H7 (cell line): ENCODE measurements around the gene UBXN1. TPM values are rescaled to one million over a fixed set of nuclear protein-coding genes. Genes with fewer than 3 reads are reported as not detected.
A peak's percentile ranks its signal among the peaks of the same experiment; 100 is the strongest.
"Not testable (repeated sequence)": the region's sequence is repeated elsewhere in the genome, so short reads cannot be mapped to it uniquely, and the experiment has no call there.

Experiments used
- DNase-seq: peaks from one replicate; pipeline ENCODE4 v3.0.0; 2012
- H3K27me3 ChIP-seq: 2 replicates; pipeline ENCODE4 v1.6.0; 2011; ENCODE audit warnings: mild to moderate bottlenecking, low read length; ENCODE audit not compliant: control insufficient read depth, insufficient read depth
- H3K36me3 ChIP-seq: replicated peaks from 2 replicates; pipeline ENCODE4 v1.5.1; 2011; ENCODE audit warnings: low read length; ENCODE audit not compliant: control insufficient read depth, insufficient read depth
- H3K4me3 ChIP-seq: 2 replicates; pipeline ENCODE4 v1.5.1; 2011; ENCODE audit warnings: low read depth, mild to moderate bottlenecking, control low read depth, low read length, moderate library complexity; ENCODE audit not compliant: insufficient read depth
- total RNA-seq: library from RNA; depleted of rRNA; stranded (reverse); fragments of >200 nt; shearing (Covaris generic); gene quantifications from 2 replicates; pipeline ENCODE4 v1.2.3, GENCODE V29; 2014

The UBXN1 gene
- total RNA-seq, 1 experiment from 2014 or later, result 79.2 TPM

GRCh38 chr11:62671608-62672389 lies 7.1 kb downstream of the UBXN1 start, which contains the start of the genes LBHD1 and UQCC3:
TSS of gene LBHD1 (minus strand) at chr11:62672267. CDS start at chr11:62670031, 2,236 bp downstream.
TSS of gene UQCC3 (plus strand) at chr11:62671673. CDS start at chr11:62671746, 73 bp downstream.
- DNase-seq, result peak; percentile 93
- Histone ChIP-seq H3K4me3 (peak within 1 kb of the TSS; percentile 92), H3K36me3 (peaks cover 15% of the 10 kb centered on the region), H3K27me3 (no peaks in the 10 kb centered on the region)

- Histone ChIP-seq H3K36me3 (peaks cover 16% of the 10 kb centered on the region), H3K27me3 (no peaks in the 10 kb centered on the region), H3K4me3 (peak overlapping the region; percentile 92)
- DNase-seq, result no peak
These were observed 7.7 kb downstream of the UBXN1 start for GRCh38 chr11:62671236-62671607.

GRCh38 chr11:62669420-62670161 lies 9.3 kb downstream of the UBXN1 start:
- DNase-seq, result peak; percentile 59
- Histone ChIP-seq H3K4me3 (no peak overlapping the region), H3K27me3 (no peaks in the 10 kb centered on the region), H3K36me3 (peaks cover 17% of the 10 kb centered on the region)

GRCh38 chr11:62667460-62667859 lies 11.4 kb downstream of the UBXN1 start:
- Histone ChIP-seq H3K27me3 (no peaks in the 10 kb centered on the region), H3K36me3 (peaks cover 20% of the 10 kb centered on the region), H3K4me3 (no peak overlapping the region; the same call in 1 of the 2 replicates)
- no peak for DNase-seq

GRCh38 chr11:62666259-62666926 lies 12.5 kb downstream of the UBXN1 start:
- H3K36me3 ChIP-seq, result peaks cover 20% of the 10 kb centered on the region
- peak; percentile 46 for DNase-seq
- no peaks in the 10 kb centered on the region for H3K27me3 ChIP-seq
- H3K4me3 ChIP-seq, result peak overlapping the region; percentile 79

GRCh38 chr11:62665599-62666258 lies 13.1 kb downstream of the UBXN1 start:
- peak; percentile 59 for DNase-seq
- H3K27me3 ChIP-seq, result no peaks in the 10 kb centered on the region
- H3K36me3 ChIP-seq, result peaks cover 20% of the 10 kb centered on the region
- peak overlapping the region; percentile 79 for H3K4me3 ChIP-seq

GRCh38 chr11:62665075-62665598 lies 13.7 kb downstream of the UBXN1 start, which contains the start of the genes C11orf98 and CSKMT:
TSS of gene C11orf98 (minus strand) at chr11:62665210. CDS start at chr11:62665169, 41 bp downstream.
TSS of gene CSKMT (plus strand) at chr11:62665312. CDS start at chr11:62665880, 568 bp downstream.
- DNase-seq, result peak; percentile 99
- H3K4me3 ChIP-seq, result peak within 1 kb of the TSS; percentile 79
- H3K27me3 ChIP-seq, result no peaks in the 10 kb centered on the region
- H3K36me3 ChIP-seq, result peaks cover 20% of the 10 kb centered on the region

- H3K4me3 ChIP-seq, result peak overlapping the region; percentile 79
- DNase-seq, result peak; percentile 88
- no peaks in the 10 kb centered on the region for H3K27me3 ChIP-seq
- H3K36me3 ChIP-seq, result peaks cover 20% of the 10 kb centered on the region
These were observed 14.3 kb downstream of the UBXN1 start for GRCh38 chr11:62664405-62665074.

GRCh38 chr11:62656796-62657429 lies 22.0 kb downstream of the UBXN1 start:
- DNase-seq, result no peak
- H3K4me3 ChIP-seq, result no peak overlapping the region
- no peaks in the 10 kb centered on the region for H3K27me3 ChIP-seq
- no peaks in the 10 kb centered on the region for H3K36me3 ChIP-seq

- peaks cover 6% of the 10 kb centered on the region for H3K36me3 ChIP-seq
- H3K4me3 ChIP-seq, result no peak overlapping the region
- no peak for DNase-seq
- no peaks in the 10 kb centered on the region for H3K27me3 ChIP-seq
These were observed 24.6 kb downstream of the UBXN1 start for GRCh38 chr11:62654297-62654696.

- peaks cover 8% of the 10 kb centered on the region for H3K36me3 ChIP-seq
These were observed 26.5 kb downstream of the UBXN1 start for GRCh38 chr11:62652161-62653006.

GRCh38 chr11:62650283-62650682 lies 28.6 kb downstream of the UBXN1 start:
- not testable (repeated sequence) for H3K4me3 ChIP-seq, H3K36me3 ChIP-seq, DNase-seq, H3K27me3 ChIP-seq

More at GRCh38 chr11:62652161-62653006, 26.5 kb downstream of the UBXN1 start:
- DNase-seq, result no peak
- Histone ChIP-seq H3K4me3 (peak overlapping the region; percentile 71), H3K27me3 (no peaks in the 10 kb centered on the region)
